ENCODE results near the gene COL11A2. TPM values are rescaled to one million over a fixed set of nuclear protein-coding genes. Genes with fewer than 3 reads are reported as not detected.

The COL11A2 gene
- total RNA-seq, 4 donors from 2014 or later, result 0.23 to 0.61 (median 0.41) TPM

- Histone ChIP-seq H3K27ac (no peak overlapping the region), H3K36me3 (no peaks in the 10 kb centered on the region), H3K27me3 (peaks cover 0 to 21% (median 0%) of the 10 kb centered on the region in 4 donors), H3K4me3 (no peak overlapping the region), H3K9me3 (no peaks in the 10 kb centered on the region), H3K4me1 (no peaks in the 10 kb centered on the region)
- 70 to 75% methylated on average over 5 of the region's 5 CpGs for WGBS, 2 donors
- DNase-seq, result no peak
- TF ChIP-seq, protein P1, sequence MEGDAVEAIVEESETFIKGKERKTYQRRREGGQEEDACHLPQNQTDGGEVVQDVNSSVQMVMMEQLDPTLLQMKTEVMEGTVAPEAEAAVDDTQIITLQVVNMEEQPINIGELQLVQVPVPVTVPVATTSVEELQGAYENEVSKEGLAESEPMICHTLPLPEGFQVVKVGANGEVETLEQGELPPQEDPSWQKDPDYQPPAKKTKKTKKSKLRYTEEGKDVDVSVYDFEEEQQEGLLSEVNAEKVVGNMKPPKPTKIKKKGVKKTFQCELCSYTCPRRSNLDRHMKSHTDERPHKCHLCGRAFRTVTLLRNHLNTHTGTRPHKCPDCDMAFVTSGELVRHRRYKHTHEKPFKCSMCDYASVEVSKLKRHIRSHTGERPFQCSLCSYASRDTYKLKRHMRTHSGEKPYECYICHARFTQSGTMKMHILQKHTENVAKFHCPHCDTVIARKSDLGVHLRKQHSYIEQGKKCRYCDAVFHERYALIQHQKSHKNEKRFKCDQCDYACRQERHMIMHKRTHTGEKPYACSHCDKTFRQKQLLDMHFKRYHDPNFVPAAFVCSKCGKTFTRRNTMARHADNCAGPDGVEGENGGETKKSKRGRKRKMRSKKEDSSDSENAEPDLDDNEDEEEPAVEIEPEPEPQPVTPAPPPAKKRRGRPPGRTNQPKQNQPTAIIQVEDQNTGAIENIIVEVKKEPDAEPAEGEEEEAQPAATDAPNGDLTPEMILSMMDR (IDR thresholded peaks at IDR 0.05), result no peak
- no peak for TF ChIP-seq POLR2A (IDR thresholded peaks at IDR 0.05)
- intact Hi-C loops (cut with DNase I), result no loop called here
Observed at GRCh38 chr6:33183071-33183683, 9.1 kb downstream of the COL11A2 start.

- no peaks in the 10 kb centered on the region for H3K9me3 ChIP-seq
- TF ChIP-seq POLR2A (IDR thresholded peaks at IDR 0.05), result no peak
- TF ChIP-seq, protein P1 (IDR thresholded peaks at IDR 0.05), result no peak
- no peak overlapping the region for H3K27ac ChIP-seq
- intact Hi-C loops (cut with DNase I), result no loop called here
- DNase-seq, result no peak
- H3K4me1 ChIP-seq, result no peaks in the 10 kb centered on the region
- WGBS, 2 donors, result 83 to 92% methylated on average over 7 of the region's 7 CpGs
- H3K27me3 ChIP-seq, result peaks cover 0 to 12% (median 0%) of the 10 kb centered on the region in 4 donors
- H3K36me3 ChIP-seq, result no peaks in the 10 kb centered on the region
- H3K4me3 ChIP-seq, result no peak overlapping the region
Observed at GRCh38 chr6:33181141-33181540, 11.1 kb downstream of the COL11A2 start.

DNA sequence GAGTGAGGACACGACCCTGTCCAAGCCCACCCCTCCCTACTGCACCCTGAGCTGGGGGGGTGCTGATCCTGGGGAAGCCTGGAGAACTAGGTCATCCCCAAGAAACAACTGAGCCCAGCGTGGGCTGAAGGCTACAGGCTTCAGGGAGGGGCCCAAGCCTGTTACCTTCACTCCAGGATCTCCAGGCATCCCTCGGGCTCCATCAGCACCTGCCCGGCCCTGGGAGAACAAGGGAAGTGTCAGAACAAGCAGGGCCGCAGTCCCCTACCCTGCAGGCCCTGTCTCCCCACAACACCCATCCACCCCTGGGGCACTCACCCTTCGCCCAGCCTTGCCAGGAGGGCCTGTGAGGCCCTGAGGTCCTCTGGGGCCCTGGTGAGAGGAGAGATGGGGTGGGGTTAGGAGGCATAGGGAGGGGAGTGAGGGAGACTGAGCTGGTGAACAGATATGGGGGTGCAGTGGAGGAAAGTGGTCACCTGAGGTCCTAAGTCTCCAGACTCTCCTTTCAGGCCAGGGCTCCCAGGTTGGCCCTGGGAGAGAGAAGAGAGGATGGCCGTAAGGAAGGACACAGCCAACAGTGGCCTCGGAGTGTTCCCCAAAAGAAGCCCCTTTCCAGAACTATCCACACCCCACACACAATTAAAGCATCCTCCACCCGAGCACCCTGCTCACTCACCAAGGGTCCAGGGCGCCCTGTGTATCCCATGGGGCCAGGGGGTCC, 13.4 kb downstream of the COL11A2 start:
- no peaks in the 10 kb centered on the region for H3K4me1 ChIP-seq
- no peaks in the 10 kb centered on the region for H3K27me3 ChIP-seq
- H3K27ac ChIP-seq, result no peak overlapping the region
- H3K36me3 ChIP-seq, result no peaks in the 10 kb centered on the region
- no peaks in the 10 kb centered on the region for H3K9me3 ChIP-seq
- H3K4me3 ChIP-seq, result no peak overlapping the region
- no peak for DNase-seq
- no peak for TF ChIP-seq POLR2A (IDR thresholded peaks at IDR 0.05)
- TF ChIP-seq, protein P1 (IDR thresholded peaks at IDR 0.05), result no peak
- 81 to 88% methylated on average over 3 of the region's 10 CpGs for WGBS, 2 donors
- intact Hi-C loops (cut with DNase I), result no loop called here

GRCh38 chr6:33177552-33178446, 14.5 kb downstream of the COL11A2 start:
- Histone ChIP-seq H3K27me3 (peaks cover 0 to 7% (median 0%) of the 10 kb centered on the region in 4 donors), H3K4me1 (no peaks in the 10 kb centered on the region), H3K4me3 (no peak overlapping the region), H3K36me3 (no peaks in the 10 kb centered on the region), H3K9me3 (no peaks in the 10 kb centered on the region), H3K27ac (no peak overlapping the region)
- no peak for DNase-seq
- WGBS, 2 donors, result 82 to 85% methylated on average over 7 to 15 of the region's 19 CpGs
- intact Hi-C loops (cut with DNase I), result no loop called here
- TF ChIP-seq POLR2A (IDR thresholded peaks at IDR 0.05), result no peak
- TF ChIP-seq, protein P1 (IDR thresholded peaks at IDR 0.05), result no peak
